ENCODE measurements around the gene FAM120B.

DNA sequence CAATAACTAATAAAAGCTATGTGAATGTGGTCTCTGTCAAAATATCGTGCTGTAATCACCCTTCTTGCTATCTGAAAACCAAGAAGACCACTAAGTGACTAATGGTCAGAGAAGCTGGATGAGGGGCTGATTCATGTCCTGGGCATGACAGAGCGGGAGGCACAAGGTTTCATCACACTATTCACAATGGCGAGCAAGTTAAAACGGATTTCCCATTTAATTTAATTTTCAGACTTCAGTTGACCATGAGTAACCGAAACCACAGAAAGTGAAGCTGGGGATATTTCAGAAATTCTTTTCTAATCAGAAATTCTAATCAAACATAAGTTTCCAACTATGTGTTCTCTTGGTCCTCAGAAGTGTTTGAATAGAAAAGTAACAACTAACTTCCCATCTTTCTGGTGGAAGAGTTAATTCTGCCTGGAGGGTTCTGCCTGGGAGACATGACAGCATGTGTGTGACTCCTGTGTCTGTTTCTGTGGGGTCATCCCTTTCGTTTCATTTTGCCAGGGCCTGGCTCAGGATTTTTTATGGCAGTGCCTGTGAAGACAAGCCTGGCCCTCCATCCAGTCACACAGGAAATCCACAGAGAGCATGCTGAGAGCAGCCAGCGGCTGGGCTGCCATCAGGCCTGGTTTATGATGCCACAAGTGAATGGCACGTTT is 98.9 kb downstream of the FAM120B start:
- TF ChIP-seq, protein P1, sequence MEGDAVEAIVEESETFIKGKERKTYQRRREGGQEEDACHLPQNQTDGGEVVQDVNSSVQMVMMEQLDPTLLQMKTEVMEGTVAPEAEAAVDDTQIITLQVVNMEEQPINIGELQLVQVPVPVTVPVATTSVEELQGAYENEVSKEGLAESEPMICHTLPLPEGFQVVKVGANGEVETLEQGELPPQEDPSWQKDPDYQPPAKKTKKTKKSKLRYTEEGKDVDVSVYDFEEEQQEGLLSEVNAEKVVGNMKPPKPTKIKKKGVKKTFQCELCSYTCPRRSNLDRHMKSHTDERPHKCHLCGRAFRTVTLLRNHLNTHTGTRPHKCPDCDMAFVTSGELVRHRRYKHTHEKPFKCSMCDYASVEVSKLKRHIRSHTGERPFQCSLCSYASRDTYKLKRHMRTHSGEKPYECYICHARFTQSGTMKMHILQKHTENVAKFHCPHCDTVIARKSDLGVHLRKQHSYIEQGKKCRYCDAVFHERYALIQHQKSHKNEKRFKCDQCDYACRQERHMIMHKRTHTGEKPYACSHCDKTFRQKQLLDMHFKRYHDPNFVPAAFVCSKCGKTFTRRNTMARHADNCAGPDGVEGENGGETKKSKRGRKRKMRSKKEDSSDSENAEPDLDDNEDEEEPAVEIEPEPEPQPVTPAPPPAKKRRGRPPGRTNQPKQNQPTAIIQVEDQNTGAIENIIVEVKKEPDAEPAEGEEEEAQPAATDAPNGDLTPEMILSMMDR (IDR thresholded peaks at IDR 0.05; ENCODE audit: low read length), result no peak
- TF ChIP-seq EZH2 (IDR thresholded peaks at IDR 0.05; ENCODE audit: borderline replicate concordance, low read length), result no peak
